ENCODE measurements around the gene CDK14. TPM values are rescaled to one million over a fixed set of nuclear protein-coding genes. Genes with fewer than 3 reads are reported as not detected.

Gene CDK14
- total RNA-seq = 1 to 10 TPM in 1 of 3 donors, under 1 TPM in 2; 0.71 to 1.1 (median 0.95) TPM

- peak; percentile 75 to 84 for ATAC-seq
- Mint-ChIP-seq H3K4me1 (ENCODE audit: low read depth) (peaks cover 15% of the 10 kb centered on the region), H3K9me3 (no peaks in the 10 kb centered on the region), H3K27me3 (ENCODE audit: low read depth) (peaks cover 45% of the 10 kb centered on the region), H3K4me3 (peak within 1 kb of the TSS; percentile 77), H3K36me3 (ENCODE audit: insufficient read depth) (no peaks in the 10 kb centered on the region)
- peak; percentile 5 for DNase-seq
Observed at GRCh38 chr7:90595801-90596670, at the start of gene CDK14. TSS of gene CDK14 (plus strand) at chr7:90596321. CDS start at chr7:90596628, 307 bp downstream.

- H3K27me3 Mint-ChIP-seq (ENCODE audit: low read depth) = peaks cover 2% of the 10 kb centered on the region
- peaks cover 4% of the 10 kb centered on the region for H3K9me3 Mint-ChIP-seq
- H3K36me3 Mint-ChIP-seq (ENCODE audit: insufficient read depth) = no peaks in the 10 kb centered on the region
- ATAC-seq (no peak), DNase-seq (no peak)
- no peaks in the 10 kb centered on the region for H3K4me1 Mint-ChIP-seq (ENCODE audit: low read depth)
- H3K4me3 Mint-ChIP-seq = no peak overlapping the region
Observed at GRCh38 chr7:90551036-90551435, 45.1 kb upstream of the CDK14 start.

- DNase-seq (no peak), ATAC-seq (no peak)
- Mint-ChIP-seq H3K36me3 (ENCODE audit: insufficient read depth) (no peaks in the 10 kb centered on the region), H3K4me3 (no peak overlapping the region), H3K27me3 (ENCODE audit: low read depth) (peaks cover 2% of the 10 kb centered on the region), H3K9me3 (peaks cover 4% of the 10 kb centered on the region), H3K4me1 (ENCODE audit: low read depth) (no peaks in the 10 kb centered on the region)
Observed at GRCh38 chr7:90552521-90552920, 43.6 kb upstream of the CDK14 start.

- DNase-seq (no peak), ATAC-seq (no peak)
- Mint-ChIP-seq H3K4me1 (ENCODE audit: low read depth) (no peaks in the 10 kb centered on the region), H3K36me3 (ENCODE audit: insufficient read depth) (no peaks in the 10 kb centered on the region), H3K4me3 (no peak overlapping the region), H3K9me3 (no peaks in the 10 kb centered on the region), H3K27me3 (ENCODE audit: low read depth) (peaks cover 3% of the 10 kb centered on the region)
Observed at GRCh38 chr7:90560730-90561129, 35.4 kb upstream of the CDK14 start.

- H3K9me3 Mint-ChIP-seq = no peaks in the 10 kb centered on the region
- DNase-seq (no peak), ATAC-seq (no peak)
- H3K36me3 Mint-ChIP-seq (ENCODE audit: insufficient read depth) = no peaks in the 10 kb centered on the region
- H3K4me3 Mint-ChIP-seq = no peak overlapping the region
- peaks cover 3% of the 10 kb centered on the region for H3K27me3 Mint-ChIP-seq (ENCODE audit: low read depth)
- H3K4me1 Mint-ChIP-seq (ENCODE audit: low read depth) = no peaks in the 10 kb centered on the region
Observed at GRCh38 chr7:90563286-90563685, 32.8 kb upstream of the CDK14 start.

- ATAC-seq (no peak), DNase-seq (no peak)
- Mint-ChIP-seq H3K4me1 (ENCODE audit: low read depth) (no peaks in the 10 kb centered on the region), H3K36me3 (ENCODE audit: insufficient read depth) (no peaks in the 10 kb centered on the region), H3K27me3 (ENCODE audit: low read depth) (peaks cover 3% of the 10 kb centered on the region), H3K4me3 (no peak overlapping the region), H3K9me3 (no peaks in the 10 kb centered on the region)
Observed at GRCh38 chr7:90564455-90564854, 31.7 kb upstream of the CDK14 start.

- no peak overlapping the region for H3K4me3 Mint-ChIP-seq
- ATAC-seq (no peak), DNase-seq (no peak)
- H3K4me1 Mint-ChIP-seq (ENCODE audit: low read depth) = no peaks in the 10 kb centered on the region
- H3K27me3 Mint-ChIP-seq (ENCODE audit: low read depth) = no peaks in the 10 kb centered on the region
- H3K36me3 Mint-ChIP-seq (ENCODE audit: insufficient read depth) = no peaks in the 10 kb centered on the region
- H3K9me3 Mint-ChIP-seq = no peaks in the 10 kb centered on the region
Observed at GRCh38 chr7:90568213-90568612, 27.9 kb upstream of the CDK14 start.

- DNase-seq = no peak
- H3K36me3 Mint-ChIP-seq (ENCODE audit: insufficient read depth) = no peaks in the 10 kb centered on the region
- no peaks in the 10 kb centered on the region for H3K27me3 Mint-ChIP-seq (ENCODE audit: low read depth)
- ATAC-seq = no peak
- H3K9me3 Mint-ChIP-seq = no peaks in the 10 kb centered on the region
- no peak overlapping the region for H3K4me3 Mint-ChIP-seq
- H3K4me1 Mint-ChIP-seq (ENCODE audit: low read depth) = no peaks in the 10 kb centered on the region
Observed at GRCh38 chr7:90569368-90569767, 26.8 kb upstream of the CDK14 start.

GRCh38 chr7:90570373-90570959 lies 25.7 kb upstream of the CDK14 start:
- Mint-ChIP-seq H3K4me3 (no peak overlapping the region), H3K27me3 (ENCODE audit: low read depth) (no peaks in the 10 kb centered on the region), H3K9me3 (no peaks in the 10 kb centered on the region), H3K4me1 (ENCODE audit: low read depth) (no peaks in the 10 kb centered on the region), H3K36me3 (ENCODE audit: insufficient read depth) (no peaks in the 10 kb centered on the region)
- DNase-seq (no peak), ATAC-seq (no peak)

- no peak for DNase-seq
- H3K4me3 Mint-ChIP-seq = no peak overlapping the region
- no peaks in the 10 kb centered on the region for H3K36me3 Mint-ChIP-seq (ENCODE audit: insufficient read depth)
- no peaks in the 10 kb centered on the region for H3K27me3 Mint-ChIP-seq (ENCODE audit: low read depth)
- no peaks in the 10 kb centered on the region for H3K4me1 Mint-ChIP-seq (ENCODE audit: low read depth)
- no peak for ATAC-seq
- no peaks in the 10 kb centered on the region for H3K9me3 Mint-ChIP-seq
Observed at GRCh38 chr7:90574146-90574819, 21.8 kb upstream of the CDK14 start.

GRCh38 chr7:90574820-90575187 lies 21.3 kb upstream of the CDK14 start:
- H3K4me1 Mint-ChIP-seq (ENCODE audit: low read depth) = no peaks in the 10 kb centered on the region
- no peaks in the 10 kb centered on the region for H3K36me3 Mint-ChIP-seq (ENCODE audit: insufficient read depth)
- DNase-seq (no peak), ATAC-seq (no peak)
- no peaks in the 10 kb centered on the region for H3K9me3 Mint-ChIP-seq
- no peak overlapping the region for H3K4me3 Mint-ChIP-seq
- H3K27me3 Mint-ChIP-seq (ENCODE audit: low read depth) = no peaks in the 10 kb centered on the region

- H3K4me3 Mint-ChIP-seq = no peak overlapping the region
- H3K4me1 Mint-ChIP-seq (ENCODE audit: low read depth) = no peaks in the 10 kb centered on the region
- no peaks in the 10 kb centered on the region for H3K36me3 Mint-ChIP-seq (ENCODE audit: insufficient read depth)
- ATAC-seq (no peak), DNase-seq (no peak)
- no peaks in the 10 kb centered on the region for H3K9me3 Mint-ChIP-seq
- H3K27me3 Mint-ChIP-seq (ENCODE audit: low read depth) = peaks cover 2% of the 10 kb centered on the region
Observed at GRCh38 chr7:90579181-90579688, 16.9 kb upstream of the CDK14 start.

GRCh38 chr7:90580051-90580450 lies 16.1 kb upstream of the CDK14 start:
- ATAC-seq = no peak
- H3K4me1 Mint-ChIP-seq (ENCODE audit: low read depth) = no peaks in the 10 kb centered on the region

GRCh38 chr7:90582164-90582563 lies 14.0 kb upstream of the CDK14 start:
- DNase-seq (no peak), ATAC-seq (no peak)
- no peaks in the 10 kb centered on the region for H3K9me3 Mint-ChIP-seq
- peaks cover 5% of the 10 kb centered on the region for H3K27me3 Mint-ChIP-seq (ENCODE audit: low read depth)
- no peaks in the 10 kb centered on the region for H3K36me3 Mint-ChIP-seq (ENCODE audit: insufficient read depth)
- H3K4me3 Mint-ChIP-seq = no peak overlapping the region
- no peaks in the 10 kb centered on the region for H3K4me1 Mint-ChIP-seq (ENCODE audit: low read depth)

More at GRCh38 chr7:90580051-90580450, 16.1 kb upstream of the CDK14 start:
- no peak for DNase-seq
- Mint-ChIP-seq H3K36me3 (ENCODE audit: insufficient read depth) (no peaks in the 10 kb centered on the region), H3K9me3 (no peaks in the 10 kb centered on the region), H3K27me3 (ENCODE audit: low read depth) (peaks cover 2% of the 10 kb centered on the region), H3K4me3 (no peak overlapping the region)

Data from activated T-cell treated with anti-CD3 and anti-CD28 coated beads, Interleukin-2, amount 50 U/mL, for 4 hours (primary cell).